Cardiac muscle cell (in vitro differentiated cells and primary cell): ENCODE results near the gene DPT. TPM values are rescaled to one million over a fixed set of nuclear protein-coding genes. Genes with fewer than 3 reads are reported as not detected.

ENCODE experiments used
- DNase-seq, 2 donors: peaks; one replicate each; pipeline versions ENCODE4 v3.0.0 to v3.0.0-alpha.2; 2010 to 2017; ENCODE audit warnings: low read depth in 1 of 2, low spot score in 1 of 2
- H3K27ac ChIP-seq: fragments of 200-600 bp; sonication (generic); 2 replicates; pipeline ENCODE4 v1.5.1; 2016
- H3K27me3 ChIP-seq: fragments of 200-600 bp; sonication (generic); 2 replicates; pipeline ENCODE4 v1.6.0; 2016; ENCODE audit warnings: control low read depth
- H3K36me3 ChIP-seq: fragments of 200-600 bp; sonication (generic); 2 replicates; pipeline ENCODE4 v1.5.1; 2016; ENCODE audit warnings: control low read depth
- H3K4me1 ChIP-seq: fragments of 200-600 bp; sonication (generic); 2 replicates; pipeline ENCODE4 v1.8.1; 2017; ENCODE audit warnings: low read depth, mild to moderate bottlenecking, mixed run types
- H3K4me3 ChIP-seq: fragments of 200-600 bp; sonication (generic); 2 replicates; pipeline ENCODE4 v1.5.1; 2016; ENCODE audit warnings: mild to moderate bottlenecking
- H3K9me3 ChIP-seq: fragments of 200-600 bp; sonication (generic); 2 replicates; pipeline ENCODE4 v1.5.1; 2017; ENCODE audit warnings: low read depth, mild to moderate bottlenecking, control low read depth
- CTCF ChIP-seq: IDR thresholded peaks from 2 replicates; pipeline ENCODE4 v1.5.1; 2012; ENCODE audit warnings: low read depth, mild to moderate bottlenecking, low read length
- polyA plus RNA-seq: library from polyadenylated mRNA; unstranded; fragments of >200 nt; fragmentation: Nextera tagmentation; extraction: Ambion mirVana; gene quantifications from 2 replicates; pipeline ENCODE4 v1.2.1, GENCODE V29; 2016
- total RNA-seq: library from RNA; depleted of rRNA; stranded (reverse); fragments of >200 nt; gene quantifications from 2 replicates; pipeline ENCODE4 v1.2.3, GENCODE V29; 2016

The DPT gene
- total and polyA plus RNA-seq, 2 experiments from 2014 or later, result not detected

- H3K4me3 ChIP-seq, result no peak overlapping the region
- no peaks in the 10 kb centered on the region for H3K27me3 ChIP-seq
- DNase-seq, result no peak
- no peaks in the 10 kb centered on the region for H3K9me3 ChIP-seq
- H3K27ac ChIP-seq, result no peak overlapping the region
- no peaks in the 10 kb centered on the region for H3K4me1 ChIP-seq
- no peak for TF ChIP-seq CTCF
- no peaks in the 10 kb centered on the region for H3K36me3 ChIP-seq
Observed at GRCh38 chr1:168697356-168698126, 31.5 kb downstream of the DPT start.

DNA sequence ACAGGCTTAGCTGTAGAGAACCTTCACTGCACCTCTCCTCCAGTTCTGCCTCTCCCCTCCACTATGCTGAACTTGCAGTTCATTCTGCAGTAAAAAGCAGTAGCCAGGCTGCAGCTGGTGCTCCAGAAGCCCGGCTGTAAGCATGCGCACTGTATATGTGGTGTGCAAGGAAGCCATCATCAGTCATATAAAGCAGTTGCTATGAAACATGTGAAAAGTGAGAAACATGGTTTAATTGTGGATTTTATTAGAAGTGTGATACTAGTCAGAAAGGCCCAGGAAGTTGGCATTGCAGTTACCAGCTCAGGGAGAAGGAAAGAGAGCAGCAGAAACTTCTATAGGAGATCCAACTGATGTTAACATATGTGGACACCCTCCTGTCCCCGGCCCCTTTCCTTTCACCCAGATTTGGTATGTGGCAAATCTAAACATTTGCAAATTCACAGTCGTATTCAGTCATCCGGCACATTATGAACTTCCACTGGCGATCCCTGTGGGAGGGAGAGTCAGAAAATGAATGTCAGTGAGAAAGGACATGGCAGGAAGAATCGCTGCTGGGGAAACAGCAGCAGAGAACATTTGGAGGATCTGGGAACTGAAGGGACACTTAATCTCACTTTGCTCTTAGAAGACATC is 32.8 kb downstream of the DPT start:
- no peaks in the 10 kb centered on the region for H3K4me1 ChIP-seq
- no peak for TF ChIP-seq CTCF
- no peaks in the 10 kb centered on the region for H3K27me3 ChIP-seq
- no peak overlapping the region for H3K27ac ChIP-seq
- H3K4me3 ChIP-seq, result no peak overlapping the region
- no peak for DNase-seq
- H3K9me3 ChIP-seq, result no peaks in the 10 kb centered on the region
- no peaks in the 10 kb centered on the region for H3K36me3 ChIP-seq

GRCh38 chr1:168693872-168694238 is 35.2 kb downstream of the DPT start:
- no peaks in the 10 kb centered on the region for H3K27me3 ChIP-seq
- no peak for TF ChIP-seq CTCF

DNA sequence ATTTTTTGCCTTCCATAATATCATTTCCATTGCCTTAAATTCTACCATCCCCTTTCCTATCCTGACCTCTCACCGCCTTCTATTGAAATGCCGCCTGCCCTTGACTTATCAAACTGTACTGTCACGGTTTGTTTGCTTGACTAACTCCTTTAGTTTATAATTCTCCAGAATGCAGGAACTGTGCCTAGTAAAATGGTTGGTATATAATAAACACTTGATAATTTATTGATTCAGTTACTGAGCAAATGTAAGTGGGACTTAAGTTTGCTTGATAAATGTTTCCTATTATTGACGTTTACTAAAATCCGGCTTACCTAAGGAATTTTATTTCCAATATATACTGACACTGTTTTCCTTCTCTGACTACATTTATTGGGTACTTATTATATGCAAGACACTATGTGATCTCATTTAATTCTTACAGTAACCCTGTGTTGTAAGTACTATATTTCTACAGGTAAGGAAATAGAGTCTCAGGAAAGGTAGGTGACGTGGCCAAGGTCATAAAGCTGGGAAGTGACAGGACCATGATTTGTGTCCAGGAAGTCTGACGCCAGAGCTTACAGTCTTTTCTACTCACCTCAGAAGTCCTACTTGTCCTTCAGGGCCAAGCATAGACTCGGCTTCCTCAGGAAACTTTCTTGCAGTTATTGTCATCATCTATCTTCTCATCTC is 35.7 kb downstream of the DPT start:
- Histone ChIP-seq H3K9me3 (no peaks in the 10 kb centered on the region), H3K4me1 (peaks cover 4% of the 10 kb centered on the region), H3K4me3 (no peak overlapping the region), H3K27me3 (no peaks in the 10 kb centered on the region), H3K27ac (no peak overlapping the region), H3K36me3 (no peaks in the 10 kb centered on the region)
- no peak for DNase-seq
- no peak for TF ChIP-seq CTCF

More at GRCh38 chr1:168693872-168694238, 35.2 kb downstream of the DPT start:
- Histone ChIP-seq H3K36me3 (no peaks in the 10 kb centered on the region), H3K4me3 (no peak overlapping the region), H3K9me3 (no peaks in the 10 kb centered on the region), H3K4me1 (peaks cover 4% of the 10 kb centered on the region), H3K27ac (no peak overlapping the region)
- DNase-seq, result no peak

GRCh38 chr1:168692472-168692871 is 36.5 kb downstream of the DPT start:
- H3K27me3 ChIP-seq, result no peaks in the 10 kb centered on the region
- DNase-seq, result no peak
- no peaks in the 10 kb centered on the region for H3K36me3 ChIP-seq
- H3K4me3 ChIP-seq, result no peak overlapping the region
- H3K9me3 ChIP-seq, result no peaks in the 10 kb centered on the region
- no peak overlapping the region for H3K27ac ChIP-seq
- TF ChIP-seq CTCF, result no peak
- peaks cover 4% of the 10 kb centered on the region for H3K4me1 ChIP-seq
